GM19468 (cell line): ENCODE results near the gene WDR59.
A peak's percentile ranks its signal among the peaks of the same experiment; 100 is the strongest.

Experiments used
- ATAC-seq: cut with Tn5 transposase; IDR thresholded peaks from one replicate; pipeline ENCODE4 v1.9.1; 2021; ENCODE audit warnings: mild to moderate bottlenecking, moderate library complexity, moderate number of reproducible peaks; ENCODE audit not compliant: unreplicated experiment; ENCODE audit errors: extremely low read depth

Gene WDR59

GRCh38 chr16:74984194-74984528 lies 762 bp downstream of the WDR59 start:
- no peak for ATAC-seq

- ATAC-seq = no peak
Observed at GRCh38 chr16:74982256-74982655, 2.7 kb downstream of the WDR59 start.

- ATAC-seq = no peak
Observed at GRCh38 chr16:74975591-74975990, 9.3 kb downstream of the WDR59 start.

- ATAC-seq = no peak
Observed at GRCh38 chr16:74973304-74973703, 11.6 kb downstream of the WDR59 start.

- no peak for ATAC-seq
Observed at GRCh38 chr16:74954763-74955162, 30.2 kb downstream of the WDR59 start.

GRCh38 chr16:74951681-74952080 lies 33.2 kb downstream of the WDR59 start:
- ATAC-seq = no peak

- no peak for ATAC-seq
Observed at GRCh38 chr16:74951206-74951605, 33.7 kb downstream of the WDR59 start.

- ATAC-seq = no peak
Observed at GRCh38 chr16:74950511-74950910, 34.4 kb downstream of the WDR59 start.

- no peak for ATAC-seq
Observed at GRCh38 chr16:74949309-74949708, 35.6 kb downstream of the WDR59 start.

- no peak for ATAC-seq
Observed at GRCh38 chr16:74944466-74944865, 40.5 kb downstream of the WDR59 start.

GRCh38 chr16:74942977-74943918 lies 41.7 kb downstream of the WDR59 start:
- ATAC-seq = no peak

GRCh38 chr16:74942566-74942965 lies 42.4 kb downstream of the WDR59 start:
- no peak for ATAC-seq

- ATAC-seq = no peak
Observed at GRCh38 chr16:74939688-74940087, 45.2 kb downstream of the WDR59 start.

GRCh38 chr16:74936902-74937560 lies 47.9 kb downstream of the WDR59 start:
- peak; percentile 72 for ATAC-seq

- no peak for ATAC-seq
Observed at GRCh38 chr16:74931445-74931844, 53.5 kb downstream of the WDR59 start.

GRCh38 chr16:74929636-74930035 lies 55.3 kb downstream of the WDR59 start:
- ATAC-seq = no peak

GRCh38 chr16:74926805-74927204 lies 58.1 kb downstream of the WDR59 start:
- no peak for ATAC-seq

- ATAC-seq = no peak
Observed at GRCh38 chr16:74923766-74924460, 61.0 kb downstream of the WDR59 start.

GRCh38 chr16:74922150-74923138 lies 62.5 kb downstream of the WDR59 start:
- ATAC-seq = no peak

GRCh38 chr16:74921051-74921450 lies 63.9 kb downstream of the WDR59 start:
- ATAC-seq = no peak
